ENCODE measurements around the gene APBA1.

DNA sequence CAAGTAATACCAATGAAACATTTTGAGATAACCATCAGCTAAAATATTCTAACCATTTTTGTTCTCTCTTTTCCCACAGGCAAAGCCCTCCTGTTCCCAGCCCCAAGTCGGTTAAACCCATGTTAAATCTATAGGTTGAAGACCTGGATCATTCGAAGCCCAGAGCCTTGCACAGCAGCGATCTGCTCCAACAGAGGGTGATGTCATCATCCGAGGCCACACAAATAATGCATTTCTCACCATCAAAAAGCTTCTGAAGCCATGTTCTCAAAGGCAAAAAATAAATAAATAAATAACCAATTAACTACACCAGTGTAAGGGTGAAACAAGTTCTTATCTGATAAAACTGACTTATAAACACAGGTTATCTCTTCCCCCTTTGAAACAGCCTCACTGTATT is 178.0 kb downstream of the APBA1 start:
- no peak for TF ChIP-seq POLR2AphosphoS5 (IDR thresholded peaks at IDR 0.05; ENCODE audit: low read depth, low read length)
- TF ChIP-seq POLR2A (IDR thresholded peaks at IDR 0.05; ENCODE audit: low read depth, low read length), result no peak
- TF ChIP-seq TAF1 (IDR thresholded peaks at IDR 0.05; ENCODE audit: low read depth, low read length), result no peak
- TF ChIP-seq PAX5 (IDR thresholded peaks at IDR 0.05; ENCODE audit: insufficient read depth, low read length, severe bottlenecking), result no peak
- no peak for TF ChIP-seq SPI1 (IDR thresholded peaks at IDR 0.05; ENCODE audit: low read depth, low read length)
